HG03025 (cell line): ENCODE measurements around the gene NXNL1.

Experiments used
- ATAC-seq: cut with Tn5 transposase; IDR thresholded peaks from one replicate; pipeline ENCODE4 v1.9.1; 2021; ENCODE audit warnings: mild to moderate bottlenecking, moderate library complexity; ENCODE audit not compliant: unreplicated experiment, low FRiP score

The NXNL1 gene

GRCh38 chr19:17458970-17459369 is 1.8 kb downstream of the NXNL1 start:
- no peak for ATAC-seq

GRCh38 chr19:17457616-17458015 is 3.1 kb downstream of the NXNL1 start:
- ATAC-seq = no peak

DNA sequence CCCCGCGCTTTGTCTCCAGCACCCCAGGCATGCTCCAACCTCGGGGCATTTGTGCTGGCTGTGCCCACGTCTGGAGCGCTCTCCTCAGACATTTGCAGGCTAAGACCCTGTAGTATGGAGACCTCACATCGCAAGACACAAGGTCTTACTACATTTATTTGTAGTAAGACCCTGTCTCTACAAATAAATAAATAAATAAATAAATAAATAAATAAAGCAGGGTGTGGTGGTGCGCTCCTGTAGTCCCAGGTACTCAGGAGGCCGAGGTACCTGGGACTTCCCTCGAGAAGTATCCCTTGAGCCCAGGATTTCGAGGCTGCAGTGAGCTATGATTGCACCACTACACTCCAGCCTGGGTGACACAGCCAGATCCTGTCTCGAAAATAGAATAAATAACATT is 4.6 kb downstream of the NXNL1 start:
- no peak for ATAC-seq

- no peak for ATAC-seq
Measured at GRCh38 chr19:17455308-17456123, 5.2 kb downstream of the NXNL1 start.

DNA sequence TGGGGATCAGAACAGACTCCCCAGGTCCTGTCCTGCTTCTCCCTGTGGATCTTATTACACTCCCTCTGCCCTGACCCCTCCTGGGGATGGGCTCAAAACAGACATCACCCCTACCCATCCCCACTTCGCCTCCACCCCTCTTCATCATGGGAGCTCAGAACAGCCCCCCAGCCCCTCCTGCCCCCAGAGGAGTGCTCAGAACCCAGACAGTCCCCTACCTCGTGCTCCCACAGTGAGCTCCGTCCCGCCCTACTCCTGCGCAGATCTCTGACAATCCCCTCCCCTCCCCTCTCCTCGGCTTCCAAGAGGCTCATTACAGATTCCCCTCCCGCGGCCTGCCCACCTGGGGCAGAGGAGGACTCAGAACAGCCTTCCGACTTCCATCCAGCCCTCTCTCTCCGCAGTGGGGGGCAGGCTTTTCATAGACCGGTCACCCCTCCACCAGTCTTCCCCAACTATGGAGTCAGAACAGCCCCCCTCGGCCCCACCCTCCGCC is 6.1 kb downstream of the NXNL1 start:
- no peak for ATAC-seq

DNA sequence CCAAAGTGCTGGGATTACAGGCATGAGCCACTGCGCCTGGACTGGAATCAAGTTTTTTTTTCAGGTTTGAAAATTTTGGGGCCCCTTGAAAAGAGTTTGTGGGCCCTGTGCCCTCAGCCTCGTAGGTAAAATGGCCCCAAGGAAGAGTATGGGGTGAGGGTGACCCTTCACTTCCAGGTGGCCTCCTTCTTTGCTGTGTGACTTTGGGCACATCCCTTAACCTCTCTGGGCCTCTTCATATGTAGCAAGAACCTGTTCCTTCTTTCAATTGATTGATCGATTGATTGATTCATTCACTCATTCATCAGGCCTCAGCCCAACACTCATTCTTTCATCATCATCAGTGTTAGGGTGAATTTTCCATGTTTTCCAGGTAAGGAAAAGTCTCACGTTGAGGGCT is 8.9 kb downstream of the NXNL1 start:
- no peak for ATAC-seq

GRCh38 chr19:17450264-17451075 is 10.3 kb downstream of the NXNL1 start:
- no peak for ATAC-seq

GRCh38 chr19:17448131-17448967 is 12.4 kb downstream of the NXNL1 start, which contains the start of gene TMEM221:
TSS of gene TMEM221 (minus strand) at chr19:17448668. CDS start at chr19:17448462, 206 bp downstream.
- ATAC-seq = no peak

- ATAC-seq = no peak
Measured at GRCh38 chr19:17447704-17448130, 13.0 kb downstream of the NXNL1 start.

DNA sequence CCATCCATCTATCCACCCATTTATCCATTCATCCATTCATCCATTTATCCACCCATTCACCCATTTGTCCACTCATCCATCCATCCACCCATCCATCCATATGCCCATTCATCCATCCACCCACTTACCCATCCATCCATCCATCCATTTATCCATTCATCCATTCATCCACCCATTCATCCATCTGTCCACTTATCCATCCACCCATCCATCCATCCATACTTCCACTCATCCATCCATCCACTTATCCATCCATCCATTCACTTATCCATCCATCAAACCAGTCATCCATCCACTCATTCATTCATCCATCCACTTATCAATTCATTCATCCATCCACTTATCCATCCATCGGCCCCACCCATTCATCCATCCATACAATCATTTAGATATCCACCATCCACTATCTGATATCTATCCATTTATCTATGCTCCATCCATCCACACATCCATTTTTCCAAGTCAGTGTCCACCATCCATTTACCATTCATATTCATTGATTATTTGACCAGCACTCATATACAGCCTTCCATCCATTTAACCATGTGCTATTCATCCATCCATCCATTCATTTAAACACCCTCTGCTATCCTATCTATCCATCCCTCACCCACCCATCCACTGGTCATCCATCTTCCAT is 15.1 kb downstream of the NXNL1 start:
- no peak for ATAC-seq

- ATAC-seq = no peak
Measured at GRCh38 chr19:17441241-17442021, 19.3 kb downstream of the NXNL1 start.

DNA sequence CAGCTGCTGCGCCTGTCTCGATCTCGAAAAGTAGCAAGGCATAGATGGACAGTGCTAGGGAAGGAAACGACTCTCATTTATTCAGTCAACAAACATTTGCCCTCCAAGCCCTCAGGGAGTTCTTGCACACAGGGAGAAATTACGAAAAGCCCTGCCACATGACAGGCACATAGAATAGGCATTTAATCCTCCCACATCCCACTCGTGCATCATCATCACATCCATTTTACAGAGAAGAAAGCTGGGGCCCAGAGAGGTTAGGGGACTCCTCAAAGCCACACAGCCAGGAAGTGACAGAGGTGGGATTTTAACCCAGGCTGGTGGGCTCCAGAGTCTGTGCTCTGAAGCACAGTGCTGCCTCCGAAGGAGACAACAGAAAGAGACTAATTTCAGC is 23.9 kb downstream of the NXNL1 start:
- no peak for ATAC-seq

DNA sequence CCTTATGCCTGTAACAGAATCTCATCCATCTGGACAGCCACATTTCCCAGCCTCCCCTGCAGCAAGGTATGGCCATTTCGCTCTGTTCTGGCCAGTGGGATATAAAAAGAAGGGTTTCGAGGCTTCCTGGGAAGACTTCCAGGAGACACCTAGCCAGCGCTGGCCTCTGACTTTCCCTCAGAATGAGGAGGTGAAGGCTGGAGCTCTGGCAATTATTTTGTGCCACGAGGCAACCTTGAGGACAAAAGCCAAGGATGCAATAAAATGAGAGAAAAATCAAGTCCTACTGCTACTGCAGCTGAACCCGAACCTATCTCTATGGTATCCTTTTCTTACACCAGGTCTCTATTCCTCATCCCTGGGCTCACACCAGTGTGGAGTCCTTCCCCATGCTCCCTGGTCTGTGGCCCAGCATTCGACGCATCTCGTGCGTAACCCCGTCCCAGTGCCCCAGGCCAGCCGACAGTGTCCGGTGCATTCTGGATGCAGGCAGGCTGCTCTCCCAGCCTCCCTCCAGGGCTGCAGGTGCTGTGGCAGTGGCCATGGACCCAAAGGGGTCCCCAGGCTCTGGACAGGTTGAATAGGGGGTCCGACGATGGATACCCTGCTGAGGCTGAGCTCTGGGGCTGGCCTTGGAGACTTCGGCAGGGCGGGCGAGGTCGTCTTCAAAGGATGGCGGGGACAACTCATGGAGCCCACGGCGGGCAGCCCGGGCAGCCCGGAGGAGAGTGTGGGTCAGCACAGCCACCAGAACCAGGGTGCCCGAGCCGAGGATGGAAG is 24.4 kb downstream of the NXNL1 start:
- no peak for ATAC-seq

DNA sequence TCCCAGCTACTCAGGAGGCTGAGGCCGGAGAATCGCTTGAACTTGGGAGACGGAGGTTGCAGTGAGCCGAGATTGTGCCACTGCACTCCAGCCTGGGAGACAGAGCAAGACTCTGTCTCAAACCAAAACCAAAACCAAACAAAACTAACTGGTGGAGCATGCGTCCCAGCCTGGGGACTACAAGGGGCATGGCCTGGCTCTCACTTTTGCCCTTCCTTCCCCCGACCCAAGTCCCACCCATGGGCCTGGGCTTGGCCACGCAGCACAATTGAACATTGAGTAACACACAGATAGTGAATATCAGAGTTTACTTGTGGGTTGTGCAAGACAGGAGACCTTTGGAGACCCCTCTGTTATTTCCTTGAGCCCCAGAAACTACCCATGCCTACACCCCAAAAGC is 25.5 kb downstream of the NXNL1 start:
- no peak for ATAC-seq

DNA sequence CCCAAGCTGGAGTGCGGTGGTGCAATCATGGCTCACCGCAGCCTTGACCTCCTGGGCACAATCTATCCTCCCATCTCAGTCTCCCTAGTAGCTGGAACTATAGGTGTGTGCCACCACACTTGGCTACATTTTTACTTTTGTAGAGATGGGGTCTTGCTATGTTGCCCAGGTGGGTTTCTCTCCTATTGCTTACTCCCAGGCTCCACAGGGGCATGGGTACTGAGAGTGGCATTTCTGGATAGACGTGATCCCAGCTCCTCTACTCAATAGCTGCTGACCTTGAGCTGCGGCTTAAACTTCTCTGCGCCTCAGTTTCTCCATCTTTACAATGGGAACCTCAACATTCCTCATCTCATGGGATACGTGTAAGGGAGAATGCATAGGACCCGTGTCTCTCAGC is 29.3 kb downstream of the NXNL1 start:
- ATAC-seq = no peak

DNA sequence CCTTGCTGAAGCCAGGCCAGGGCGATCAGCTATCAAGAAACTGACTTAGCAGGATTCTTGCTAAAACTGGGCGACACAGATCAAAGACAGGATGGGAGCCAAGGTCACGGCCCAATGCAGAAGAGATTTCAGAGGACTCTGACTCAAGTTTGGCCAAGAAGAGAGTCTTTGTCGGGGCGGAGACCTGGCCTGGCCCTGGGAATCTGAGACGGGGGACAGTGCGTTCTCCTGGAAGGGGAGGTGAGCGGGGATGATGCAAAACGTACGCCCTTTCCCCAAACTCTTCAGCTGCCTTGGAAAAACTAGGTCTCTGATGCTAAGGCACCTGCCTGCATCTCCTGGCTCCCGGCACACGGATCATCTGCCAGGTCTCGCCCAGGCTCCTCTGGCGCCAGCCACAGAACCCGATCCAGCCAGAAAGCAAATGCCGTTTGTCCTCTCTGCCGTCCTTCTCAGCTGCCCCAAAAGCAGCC is 31.0 kb downstream of the NXNL1 start:
- ATAC-seq = no peak

- ATAC-seq = no peak
Measured at GRCh38 chr19:17424743-17425365, 35.9 kb downstream of the NXNL1 start.
